ENCODE data around the gene NRCAM. TPM values are rescaled to one million over a fixed set of nuclear protein-coding genes. Genes with fewer than 3 reads are reported as not detected.

Gene NRCAM
- total RNA-seq, 1 donor from 2014 or later: 7.9 TPM

- intact Hi-C loops (cut with DNase I): no loop called here
These were observed 358.5 kb downstream of the NRCAM start for GRCh38 chr7:108097703-108098102.

More at GRCh38 chr7:108097703-108098102, 358.5 kb downstream of the NRCAM start:
- no peak overlapping the region for H3K4me3 ChIP-seq
- no peak for DNase-seq (ENCODE audit: extremely low spot score in 2 of 2)
- peaks cover 20% of the 10 kb centered on the region for H3K4me1 ChIP-seq
- H3K27me3 ChIP-seq: no peaks in the 10 kb centered on the region
- no peak overlapping the region for H3K27ac ChIP-seq
- no peaks in the 10 kb centered on the region for H3K36me3 ChIP-seq
- H3K9me3 ChIP-seq: no peaks in the 10 kb centered on the region
- TF ChIP-seq CTCF (IDR thresholded peaks at IDR 0.05): no peak
- no peak for TF ChIP-seq POLR2AphosphoS5 (IDR thresholded peaks at IDR 0.05; ENCODE audit: insufficient read depth in 1 of 2, low read depth in 1 of 2)
- TF ChIP-seq POLR2A (IDR thresholded peaks at IDR 0.05): no peak

Other genes starting within 250 kb of the NRCAM start
- gene PNPLA8, start 69.7 kb upstream of the NRCAM start, total RNA-seq: 18.7 TPM
- gene THAP5, start 113.3 kb upstream of the NRCAM start, total RNA-seq: 14.5 TPM
- 28.7 TPM for gene DNAJB9, start 113.4 kb upstream of the NRCAM start, total RNA-seq

Data from vagina (tissue), 2 donors.